ENCODE results near the gene FNIP2. TPM values are rescaled to one million over a fixed set of nuclear protein-coding genes. Genes with fewer than 3 reads are reported as not detected.

FNIP2 gene
- total RNA-seq, 1 donor from 2014 or later = 33.7 TPM

- no peaks in the 10 kb centered on the region for H3K9me3 Mint-ChIP-seq (ENCODE audit: low read depth)
- no peak overlapping the region for H3K27ac Mint-ChIP-seq (ENCODE audit: unreplicated experiment)
- no peak overlapping the region for H3K4me3 Mint-ChIP-seq (ENCODE audit: unreplicated experiment)
- peaks cover 11% of the 10 kb centered on the region for H3K36me3 Mint-ChIP-seq (ENCODE audit: low read depth)
- no peak for DNase-seq (ENCODE audit: low spot score)
- no peaks in the 10 kb centered on the region for H3K27me3 Mint-ChIP-seq (ENCODE audit: low read depth)
- H3K4me1 Mint-ChIP-seq (ENCODE audit: low read depth) = peaks cover 2% of the 10 kb centered on the region
- TF ChIP-seq, protein P1, sequence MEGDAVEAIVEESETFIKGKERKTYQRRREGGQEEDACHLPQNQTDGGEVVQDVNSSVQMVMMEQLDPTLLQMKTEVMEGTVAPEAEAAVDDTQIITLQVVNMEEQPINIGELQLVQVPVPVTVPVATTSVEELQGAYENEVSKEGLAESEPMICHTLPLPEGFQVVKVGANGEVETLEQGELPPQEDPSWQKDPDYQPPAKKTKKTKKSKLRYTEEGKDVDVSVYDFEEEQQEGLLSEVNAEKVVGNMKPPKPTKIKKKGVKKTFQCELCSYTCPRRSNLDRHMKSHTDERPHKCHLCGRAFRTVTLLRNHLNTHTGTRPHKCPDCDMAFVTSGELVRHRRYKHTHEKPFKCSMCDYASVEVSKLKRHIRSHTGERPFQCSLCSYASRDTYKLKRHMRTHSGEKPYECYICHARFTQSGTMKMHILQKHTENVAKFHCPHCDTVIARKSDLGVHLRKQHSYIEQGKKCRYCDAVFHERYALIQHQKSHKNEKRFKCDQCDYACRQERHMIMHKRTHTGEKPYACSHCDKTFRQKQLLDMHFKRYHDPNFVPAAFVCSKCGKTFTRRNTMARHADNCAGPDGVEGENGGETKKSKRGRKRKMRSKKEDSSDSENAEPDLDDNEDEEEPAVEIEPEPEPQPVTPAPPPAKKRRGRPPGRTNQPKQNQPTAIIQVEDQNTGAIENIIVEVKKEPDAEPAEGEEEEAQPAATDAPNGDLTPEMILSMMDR (IDR thresholded peaks at IDR 0.05) = no peak
Measured at GRCh38 chr4:158850371-158850770, 81.5 kb downstream of the FNIP2 start.

GRCh38 chr4:158850800-158851644, 82.2 kb downstream of the FNIP2 start:
- TF ChIP-seq, protein P1 (IDR thresholded peaks at IDR 0.05) = peak; percentile 90
- Mint-ChIP-seq H3K27me3 (ENCODE audit: low read depth) (no peaks in the 10 kb centered on the region), H3K36me3 (ENCODE audit: low read depth) (peaks cover 11% of the 10 kb centered on the region), H3K27ac (ENCODE audit: unreplicated experiment) (no peak overlapping the region), H3K4me3 (ENCODE audit: unreplicated experiment) (no peak overlapping the region), H3K4me1 (ENCODE audit: low read depth) (peaks cover 2% of the 10 kb centered on the region), H3K9me3 (ENCODE audit: low read depth) (no peaks in the 10 kb centered on the region)
- DNase-seq (ENCODE audit: low spot score) = no peak

DNA sequence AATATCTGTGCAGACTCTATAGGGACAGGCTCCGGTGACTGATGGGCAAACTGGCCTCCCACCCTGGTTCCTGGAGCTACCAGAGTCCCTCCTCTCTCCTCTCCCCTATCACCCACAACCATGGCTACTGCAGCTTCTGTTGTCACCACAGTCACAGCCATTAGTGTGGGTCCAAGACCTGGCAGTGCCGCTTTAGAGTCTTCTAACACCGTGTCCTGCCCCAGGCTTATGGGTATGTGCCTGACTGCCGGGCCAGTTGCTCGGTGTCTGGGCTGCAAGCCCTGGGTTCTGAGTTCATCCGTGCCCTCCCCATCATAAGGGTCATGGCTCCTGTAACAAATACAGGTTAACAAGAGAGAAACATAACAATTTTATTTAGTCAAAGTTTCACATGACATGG, 85.4 kb downstream of the FNIP2 start:
- Mint-ChIP-seq H3K4me1 (ENCODE audit: low read depth) (peaks cover 10% of the 10 kb centered on the region), H3K9me3 (ENCODE audit: low read depth) (no peaks in the 10 kb centered on the region), H3K27ac (ENCODE audit: unreplicated experiment) (no peak overlapping the region), H3K27me3 (ENCODE audit: low read depth) (no peaks in the 10 kb centered on the region), H3K4me3 (ENCODE audit: unreplicated experiment) (no peak overlapping the region), H3K36me3 (ENCODE audit: low read depth) (peaks cover 6% of the 10 kb centered on the region)
- no peak for DNase-seq (ENCODE audit: low spot score)
- TF ChIP-seq, protein P1 (IDR thresholded peaks at IDR 0.05) = no peak

DNA sequence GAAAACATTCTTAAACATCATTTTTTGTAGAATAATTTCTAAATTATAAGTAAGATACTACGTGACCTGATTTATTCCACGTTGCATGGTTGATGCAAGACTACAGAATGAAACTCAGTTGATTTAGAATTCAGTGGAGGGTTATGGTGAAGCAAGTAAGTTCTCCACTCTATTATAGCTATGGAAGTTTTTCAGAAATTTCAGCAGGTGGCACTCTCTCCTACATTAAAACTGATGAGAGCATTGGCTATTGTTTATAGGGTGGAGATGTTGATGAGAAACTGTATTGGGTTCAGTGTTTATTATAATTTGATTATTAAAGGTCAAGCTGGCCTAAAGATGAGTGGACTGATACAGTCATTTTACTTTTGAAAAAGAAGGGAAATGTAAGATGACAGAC, 88.0 kb downstream of the FNIP2 start:
- Mint-ChIP-seq H3K36me3 (ENCODE audit: low read depth) (peaks cover 18% of the 10 kb centered on the region), H3K4me1 (ENCODE audit: low read depth) (peaks cover 8% of the 10 kb centered on the region), H3K27ac (ENCODE audit: unreplicated experiment) (no peak overlapping the region), H3K27me3 (ENCODE audit: low read depth) (no peaks in the 10 kb centered on the region), H3K4me3 (ENCODE audit: unreplicated experiment) (no peak overlapping the region), H3K9me3 (ENCODE audit: low read depth) (no peaks in the 10 kb centered on the region)
- DNase-seq (ENCODE audit: low spot score) = no peak
- TF ChIP-seq, protein P1 (IDR thresholded peaks at IDR 0.05) = peak; percentile 87

DNA sequence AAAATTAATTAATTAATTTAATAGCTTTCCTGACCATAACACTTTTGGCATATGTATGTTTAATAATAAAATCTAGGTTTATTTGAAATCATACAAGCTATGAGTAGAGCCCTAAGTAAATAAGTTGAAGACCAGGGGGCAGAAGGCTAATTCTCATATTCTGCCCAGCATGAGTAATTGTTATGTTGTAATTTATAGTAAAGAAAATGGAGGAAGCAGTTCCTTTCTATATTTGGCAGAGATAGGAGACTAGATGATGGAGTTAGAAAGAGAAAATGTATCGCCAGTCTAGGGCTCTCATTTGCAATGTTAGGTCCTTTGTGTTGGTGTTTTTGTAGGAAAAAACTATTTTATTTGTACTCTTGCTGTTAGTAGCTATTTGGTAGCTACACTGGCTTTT, 89.1 kb downstream of the FNIP2 start:
- DNase-seq (ENCODE audit: low spot score) = no peak
- no peak overlapping the region for H3K27ac Mint-ChIP-seq (ENCODE audit: unreplicated experiment)
- H3K9me3 Mint-ChIP-seq (ENCODE audit: low read depth) = no peaks in the 10 kb centered on the region
- peaks cover 26% of the 10 kb centered on the region for H3K36me3 Mint-ChIP-seq (ENCODE audit: low read depth)
- peaks cover 8% of the 10 kb centered on the region for H3K4me1 Mint-ChIP-seq (ENCODE audit: low read depth)
- TF ChIP-seq, protein P1 (IDR thresholded peaks at IDR 0.05) = no peak
- H3K4me3 Mint-ChIP-seq (ENCODE audit: unreplicated experiment) = no peak overlapping the region
- H3K27me3 Mint-ChIP-seq (ENCODE audit: low read depth) = no peaks in the 10 kb centered on the region
